Testis (tissue), 3 donors: ENCODE measurements around the gene MEGF6. TPM values are rescaled to one million over a fixed set of nuclear protein-coding genes. Genes with fewer than 3 reads are reported as not detected.
A peak's percentile ranks its signal among the peaks of the same experiment; 100 is the strongest.

ENCODE experiments used
- DNase-seq: peaks from one replicate; pipeline ENCODE4 v3.0.0-alpha.2; 2019
- H3K27ac ChIP-seq, 2 donors: fragments of 200-600 bp; sonication (generic); one replicate each; pipeline ENCODE4 v1.5.1; 2019
- H3K27me3 ChIP-seq: fragments of 200-600 bp; sonication (generic); one replicate; pipeline ENCODE4 v1.5.1; 2019
- H3K36me3 ChIP-seq: fragments of 200-600 bp; sonication (generic); one replicate; pipeline ENCODE4 v1.5.1; 2017; ENCODE audit warnings: low read depth; ENCODE audit errors: missing control alignments
- H3K4me1 ChIP-seq: fragments of 200-600 bp; sonication (generic); one replicate; pipeline ENCODE4 v1.5.1; 2019
- H3K4me3 ChIP-seq, 2 donors: fragments of 200-600 bp; sonication (generic); one replicate each; pipeline ENCODE4 v1.5.1; 2017 to 2019
- H3K9me3 ChIP-seq: fragments of 200-600 bp; sonication (generic); one replicate; pipeline ENCODE4 v1.5.1; 2017
- CTCF ChIP-seq, 3 experiments: fragments of 450-650 bp in 2 of 3; fragments of 200-600 bp in 1 of 3; sonication (generic) in 1 of 3; IDR thresholded peaks; one replicate each; pipeline ENCODE4 v1.5.1; 2016 to 2019; ENCODE audit warnings: antibody characterized with exemption in 3 of 3, mild to moderate bottlenecking in 2 of 3, moderate library complexity in 1 of 3
- POLR2A ChIP-seq: fragments of 450-650 bp; IDR thresholded peaks from one replicate; pipeline ENCODE4 v1.6.1; 2017; ENCODE audit warnings: antibody characterized with exemption, mild to moderate bottlenecking, moderate library complexity
- WGBS, 2 donors: methylation state at CpG; one replicate each; pipeline ENCODE4 v1.1.5; 2018; 5-methylcytosine and 5-hydroxymethylcytosine counted together
- intact Hi-C: fragments of 100-400 bp; cut with DNase I; formaldehyde crosslinking; loops from one replicate; pipeline ENCODE4 v1.15.1; 2023; ENCODE audit warnings: low total_unique reads
- polyA plus RNA-seq: library from polyadenylated mRNA; stranded (reverse); fragments of 350-450 nt; fragmentation: Illumina TruSeq; extraction: RNeasy Lipid Tissue Mini Kit (QIAGEN cat#74804); gene quantifications from one replicate; pipeline ENCODE4 v1.2.3, GENCODE V29; 2014; ENCODE audit warnings: low read depth, low replicate concordance; ENCODE audit not compliant: insufficient read depth
- total RNA-seq, 2 donors: library from RNA; depleted of rRNA; stranded (reverse); fragments of >200 nt; gene quantifications; one replicate each; pipeline ENCODE4 v1.2.3, GENCODE V29; 2016

The MEGF6 gene
- total and polyA plus RNA-seq, 3 donors from 2014 or later = 9.0 to 26.4 (median 16.1) TPM

DNA sequence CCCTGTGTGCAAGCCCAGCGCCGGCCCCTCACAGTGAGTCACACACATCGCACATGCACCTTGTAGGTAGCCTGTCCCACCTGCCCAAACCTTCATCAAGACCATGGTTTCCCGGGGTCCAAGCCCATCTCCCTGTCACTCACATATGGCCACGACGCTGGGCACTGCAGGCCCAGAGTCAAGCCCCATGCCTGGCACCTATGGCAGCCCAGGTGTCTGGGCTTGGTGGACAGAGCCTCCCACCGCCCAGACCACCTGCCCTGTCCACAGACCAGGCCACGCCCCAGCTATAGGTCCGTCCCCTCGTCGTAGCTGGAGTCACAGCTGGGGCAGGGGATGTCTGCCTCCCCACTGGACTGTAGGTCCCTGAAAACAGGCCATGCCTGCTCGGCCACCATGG, 48.2 kb downstream of the MEGF6 start:
- H3K27ac ChIP-seq = no peak overlapping the region
- intact Hi-C loops = no loop called here
- no peak for DNase-seq
- TF ChIP-seq POLR2A = no peak
- no peak for TF ChIP-seq CTCF (IDR thresholded peaks at IDR 0.05)
- H3K4me3 ChIP-seq = no peak overlapping the region
- no peaks in the 10 kb centered on the region for H3K27me3 ChIP-seq
- H3K9me3 ChIP-seq = no peaks in the 10 kb centered on the region
- no peaks in the 10 kb centered on the region for H3K36me3 ChIP-seq
- H3K4me1 ChIP-seq = peaks cover 12% of the 10 kb centered on the region
- 94 to 100% methylated on average over 3 to 12 of the region's 12 CpGs for WGBS, 2 donors

GRCh38 chr1:3562712-3563111, 48.6 kb downstream of the MEGF6 start:
- no peak overlapping the region for H3K4me3 ChIP-seq

GRCh38 chr1:3561702-3562101, 49.6 kb downstream of the MEGF6 start:
- no peak overlapping the region for H3K4me3 ChIP-seq
- peak overlapping the region; percentile 17 to 68 for H3K27ac ChIP-seq
- H3K4me1 ChIP-seq = peaks cover 16% of the 10 kb centered on the region
- no peaks in the 10 kb centered on the region for H3K36me3 ChIP-seq
- H3K9me3 ChIP-seq = no peaks in the 10 kb centered on the region
- DNase-seq = peak; percentile 43
- intact Hi-C loops = no loop called here
- H3K27me3 ChIP-seq = no peaks in the 10 kb centered on the region
- no peak for TF ChIP-seq CTCF (IDR thresholded peaks at IDR 0.05)
- TF ChIP-seq POLR2A = no peak
- WGBS, 2 donors = 53 to 66% methylated on average over 13 of the region's 13 CpGs

More at GRCh38 chr1:3562712-3563111, 48.6 kb downstream of the MEGF6 start:
- Histone ChIP-seq H3K4me1 (peaks cover 12% of the 10 kb centered on the region), H3K27ac (no peak overlapping the region), H3K36me3 (no peaks in the 10 kb centered on the region), H3K9me3 (no peaks in the 10 kb centered on the region), H3K27me3 (no peaks in the 10 kb centered on the region)
- no peak for TF ChIP-seq POLR2A
- no peak for TF ChIP-seq CTCF (IDR thresholded peaks at IDR 0.05)
- intact Hi-C loops = no loop called here
- WGBS, 2 donors = 81 to 88% methylated on average over 5 to 8 of the region's 8 CpGs
- no peak for DNase-seq

DNA sequence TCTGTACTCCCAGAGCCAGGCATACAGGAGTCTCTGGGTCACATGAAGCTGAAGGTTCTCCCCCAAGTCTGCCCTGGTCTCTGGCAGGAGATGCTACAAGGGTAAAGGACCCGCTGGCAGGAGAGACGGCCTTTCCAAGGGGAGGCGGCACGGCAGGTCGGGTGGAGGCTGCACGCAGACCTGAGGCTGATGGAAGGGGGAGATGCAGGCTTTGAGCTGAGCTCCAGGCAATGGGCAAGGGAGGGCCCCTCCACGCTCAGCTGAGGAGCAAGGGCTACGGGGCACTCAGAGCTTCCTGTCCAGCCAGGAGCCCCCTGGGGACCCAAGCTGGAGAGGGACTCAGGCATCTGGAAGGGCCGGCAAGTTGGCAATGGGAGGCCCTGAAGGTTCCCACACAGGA, 50.3 kb downstream of the MEGF6 start:
- Histone ChIP-seq H3K27me3 (no peaks in the 10 kb centered on the region), H3K36me3 (no peaks in the 10 kb centered on the region), H3K4me1 (peaks cover 16% of the 10 kb centered on the region), H3K4me3 (no peak overlapping the region), H3K9me3 (no peaks in the 10 kb centered on the region), H3K27ac (peak overlapping the region; percentile 17 to 68)
- no peak for DNase-seq
- WGBS, 2 donors = 81 to 100% methylated on average over 1 to 9 of the region's 9 CpGs
- intact Hi-C loops = no loop called here
- TF ChIP-seq CTCF (IDR thresholded peaks at IDR 0.05) (no peak), POLR2A (no peak)

GRCh38 chr1:3560251-3560871, 50.9 kb downstream of the MEGF6 start:
- peak; percentile 62 for DNase-seq
- intact Hi-C loops = no loop called here
- no peak overlapping the region for H3K4me3 ChIP-seq
- peaks cover 16% of the 10 kb centered on the region for H3K4me1 ChIP-seq
- WGBS, 2 donors = 59 to 77% methylated on average over 14 to 17 of the region's 17 CpGs
- H3K9me3 ChIP-seq = no peaks in the 10 kb centered on the region
- H3K27ac ChIP-seq = peak overlapping the region in 1 of 2 donors; percentile 68
- no peaks in the 10 kb centered on the region for H3K36me3 ChIP-seq
- H3K27me3 ChIP-seq = no peaks in the 10 kb centered on the region
- TF ChIP-seq CTCF (IDR thresholded peaks at IDR 0.05) = no peak
- TF ChIP-seq POLR2A = no peak
